ENCODE results near the gene KMT2D.

GRCh38 chr12:49048953-49049352 lies 11.6 kb downstream of the KMT2D start:
- TF ChIP-seq POLR2A (IDR thresholded peaks at IDR 0.05; ENCODE audit: low read depth, low read length): no peak
- no peak for TF ChIP-seq POLR2AphosphoS5 (IDR thresholded peaks at IDR 0.05; ENCODE audit: low read depth, low read length)

Measured in GM12892 (cell line).